ENCODE measurements around the gene PKM. TPM values are rescaled to one million over a fixed set of nuclear protein-coding genes. Genes with fewer than 3 reads are reported as not detected.
A peak's percentile ranks its signal among the peaks of the same experiment; 100 is the strongest.

PKM gene
- total RNA-seq, 3 donors from 2014 or later, result 328 to 450 (median 372) TPM

GRCh38 chr15:72201391-72201921 lies 29.5 kb downstream of the PKM start:
- Histone ChIP-seq H3K36me3 (ENCODE audit: low read depth) (peaks cover 28% of the 10 kb centered on the region), H3K4me1 (ENCODE audit: low read depth) (peaks cover 7% of the 10 kb centered on the region), H3K4me3 (no peak overlapping the region), H3K9me3 (no peaks in the 10 kb centered on the region)
- ATAC-seq (no peak), DNase-seq (no peak)
- intact Hi-C loops (cut with DNase I, micrococcal nuclease), result loop anchor here in 1 of 2 donors (5.0 kb wide), 1 partner anchor 76 kb away; no protein-coding TSS in a partner anchor
- TF ChIP-seq CTCF (IDR thresholded peaks at IDR 0.05), result no peak

- TF ChIP-seq CTCF (IDR thresholded peaks at IDR 0.05), result no peak
These were observed 30.4 kb downstream of the PKM start for GRCh38 chr15:72200395-72201237.

GRCh38 chr15:72199721-72200212 lies 31.2 kb downstream of the PKM start:
- Histone ChIP-seq H3K9me3 (no peaks in the 10 kb centered on the region), H3K36me3 (ENCODE audit: low read depth) (peaks cover 24% of the 10 kb centered on the region), H3K4me1 (ENCODE audit: low read depth) (peaks cover 7% of the 10 kb centered on the region), H3K4me3 (no peak overlapping the region)
- ATAC-seq, result peak; percentile 91
- intact Hi-C loops (cut with DNase I, micrococcal nuclease), result loop anchor here in 1 of 2 donors (5.0 kb wide), 1 partner anchor 78 kb away; no protein-coding TSS in a partner anchor
- DNase-seq, result peak; percentile 74 to 91 (median 84)
- TF ChIP-seq CTCF (IDR thresholded peaks at IDR 0.05), result peak; percentile 80

More at GRCh38 chr15:72200395-72201237, 30.4 kb downstream of the PKM start:
- Histone ChIP-seq H3K36me3 (ENCODE audit: low read depth) (peaks cover 27% of the 10 kb centered on the region), H3K4me1 (ENCODE audit: low read depth) (peaks cover 7% of the 10 kb centered on the region), H3K9me3 (no peaks in the 10 kb centered on the region), H3K4me3 (no peak overlapping the region)
- intact Hi-C loops (cut with DNase I, micrococcal nuclease), result loop anchor here in 1 of 2 donors (5.0 kb wide), 1 partner anchor 77 kb away; no protein-coding TSS in a partner anchor
- no peak for DNase-seq
- ATAC-seq, result no peak

GRCh38 chr15:72199205-72199515 lies 31.8 kb downstream of the PKM start:
- no peak overlapping the region for H3K4me3 ChIP-seq
- H3K4me1 ChIP-seq (ENCODE audit: low read depth), result peaks cover 7% of the 10 kb centered on the region
- TF ChIP-seq CTCF (IDR thresholded peaks at IDR 0.05), result no peak
- intact Hi-C loops (cut with DNase I, micrococcal nuclease), result no loop called here
- no peak for ATAC-seq
- H3K36me3 ChIP-seq (ENCODE audit: low read depth), result peaks cover 24% of the 10 kb centered on the region
- no peaks in the 10 kb centered on the region for H3K9me3 ChIP-seq
- no peak for DNase-seq

- DNase-seq (peak in 1 of 3 donors; percentile 37), ATAC-seq (peak; percentile 11)
- TF ChIP-seq CTCF (IDR thresholded peaks at IDR 0.05), result no peak
- Histone ChIP-seq H3K9me3 (no peaks in the 10 kb centered on the region), H3K36me3 (ENCODE audit: low read depth) (peaks cover 22% of the 10 kb centered on the region), H3K4me3 (no peak overlapping the region), H3K4me1 (ENCODE audit: low read depth) (peaks cover 7% of the 10 kb centered on the region)
- intact Hi-C loops (cut with DNase I, micrococcal nuclease), result no loop called here
These were observed 32.4 kb downstream of the PKM start for GRCh38 chr15:72198356-72199204.

All from mucosa of descending colon (tissue), 3 donors.